VCaP (cell line): ENCODE measurements around the gene NHLH2.

ENCODE experiments used
- H3K27ac ChIP-seq: fragments of 450-650 bp; 2 replicates; pipeline ENCODE4 v1.5.1; 2017
- TF ChIP-seq, protein P1 (sequence below): fragments of 450-650 bp; conservative IDR thresholded peaks from 2 replicates; pipeline ENCODE4 v1.5.1; 2017; ENCODE audit warnings: mild to moderate bottlenecking, moderate library complexity

Gene NHLH2

DNA sequence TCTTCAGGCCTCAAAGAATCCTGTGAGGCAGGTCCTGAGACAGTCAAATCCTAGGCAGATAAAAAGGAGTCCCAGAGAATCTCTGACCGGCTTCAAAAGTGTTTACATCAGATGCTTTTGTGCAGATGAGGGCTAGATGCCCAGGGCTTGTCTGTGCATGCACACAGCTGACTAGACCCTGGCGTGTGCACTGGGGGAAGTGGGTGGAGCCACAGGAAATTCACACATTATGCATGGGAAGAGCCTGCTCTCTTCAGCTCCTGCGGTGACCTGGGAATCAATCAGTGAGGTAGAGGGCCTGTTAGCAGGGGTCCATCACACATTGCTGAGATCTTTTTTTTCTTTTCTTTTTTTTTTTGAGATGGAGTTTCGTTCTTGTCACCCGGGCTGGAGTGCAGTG, 36.6 kb upstream of the NHLH2 start:
- TF ChIP-seq, protein P1, sequence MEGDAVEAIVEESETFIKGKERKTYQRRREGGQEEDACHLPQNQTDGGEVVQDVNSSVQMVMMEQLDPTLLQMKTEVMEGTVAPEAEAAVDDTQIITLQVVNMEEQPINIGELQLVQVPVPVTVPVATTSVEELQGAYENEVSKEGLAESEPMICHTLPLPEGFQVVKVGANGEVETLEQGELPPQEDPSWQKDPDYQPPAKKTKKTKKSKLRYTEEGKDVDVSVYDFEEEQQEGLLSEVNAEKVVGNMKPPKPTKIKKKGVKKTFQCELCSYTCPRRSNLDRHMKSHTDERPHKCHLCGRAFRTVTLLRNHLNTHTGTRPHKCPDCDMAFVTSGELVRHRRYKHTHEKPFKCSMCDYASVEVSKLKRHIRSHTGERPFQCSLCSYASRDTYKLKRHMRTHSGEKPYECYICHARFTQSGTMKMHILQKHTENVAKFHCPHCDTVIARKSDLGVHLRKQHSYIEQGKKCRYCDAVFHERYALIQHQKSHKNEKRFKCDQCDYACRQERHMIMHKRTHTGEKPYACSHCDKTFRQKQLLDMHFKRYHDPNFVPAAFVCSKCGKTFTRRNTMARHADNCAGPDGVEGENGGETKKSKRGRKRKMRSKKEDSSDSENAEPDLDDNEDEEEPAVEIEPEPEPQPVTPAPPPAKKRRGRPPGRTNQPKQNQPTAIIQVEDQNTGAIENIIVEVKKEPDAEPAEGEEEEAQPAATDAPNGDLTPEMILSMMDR = no peak
- H3K27ac ChIP-seq = no peak overlapping the region

DNA sequence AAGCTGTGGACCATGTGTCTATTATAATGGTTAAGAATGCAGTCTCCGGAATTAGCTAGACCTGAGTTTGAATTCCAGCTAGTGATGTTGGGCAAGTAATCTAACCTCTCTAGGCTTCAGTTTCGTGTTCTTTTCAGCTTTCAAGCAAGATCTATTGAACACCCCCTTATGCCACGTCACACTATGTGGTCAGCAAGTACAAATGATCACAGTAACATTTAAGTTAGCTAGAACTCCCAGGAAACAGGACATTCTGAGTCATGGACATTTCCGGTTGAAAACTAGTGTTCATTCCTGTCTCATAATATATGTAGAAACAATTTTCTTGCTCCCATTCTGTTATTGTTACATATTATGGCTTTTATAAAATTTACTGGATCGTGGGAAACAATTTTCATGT, 34.0 kb upstream of the NHLH2 start:
- H3K27ac ChIP-seq = no peak overlapping the region
- TF ChIP-seq, protein P1 = no peak

DNA sequence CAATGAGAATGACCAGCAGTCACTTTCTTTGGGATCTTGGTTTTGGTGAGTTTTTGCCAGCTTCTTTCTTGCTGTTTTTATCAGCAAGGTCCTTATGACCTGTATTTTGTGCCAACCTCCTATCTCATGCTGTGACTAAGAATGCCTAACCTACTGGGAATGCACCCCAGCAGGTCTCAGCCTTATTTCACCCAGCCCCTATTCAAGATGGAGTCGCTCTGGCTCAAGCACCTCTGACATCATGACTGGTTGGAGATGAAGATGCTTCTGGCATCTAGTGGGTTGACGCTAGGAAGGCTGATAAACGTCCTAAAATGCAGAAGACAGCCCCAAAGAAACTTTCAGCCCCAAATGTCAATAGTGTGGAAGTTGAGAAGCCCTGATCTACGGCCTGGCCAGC, 33.6 kb upstream of the NHLH2 start:
- no peak overlapping the region for H3K27ac ChIP-seq
- TF ChIP-seq, protein P1 = no peak

DNA sequence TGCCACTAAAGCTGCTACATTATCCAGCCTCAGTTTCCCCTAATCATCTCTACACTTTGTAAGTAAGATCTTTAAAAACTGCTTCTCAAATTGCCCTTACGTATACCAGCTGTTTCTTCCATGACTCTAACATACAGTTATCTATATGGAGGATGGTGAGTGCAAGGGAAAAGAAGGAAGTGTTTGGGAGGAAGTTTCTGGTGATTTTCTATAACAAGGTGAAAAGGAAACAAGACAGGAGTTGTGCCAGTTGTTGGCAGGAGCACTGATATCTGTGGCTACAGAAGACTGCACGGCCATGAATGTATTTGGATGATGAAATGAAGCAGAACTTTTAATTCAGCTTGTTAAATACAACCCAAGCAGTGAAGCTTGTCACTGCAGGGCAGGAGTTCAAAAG, 32.3 kb upstream of the NHLH2 start:
- H3K27ac ChIP-seq = no peak overlapping the region
- TF ChIP-seq, protein P1 = no peak

DNA sequence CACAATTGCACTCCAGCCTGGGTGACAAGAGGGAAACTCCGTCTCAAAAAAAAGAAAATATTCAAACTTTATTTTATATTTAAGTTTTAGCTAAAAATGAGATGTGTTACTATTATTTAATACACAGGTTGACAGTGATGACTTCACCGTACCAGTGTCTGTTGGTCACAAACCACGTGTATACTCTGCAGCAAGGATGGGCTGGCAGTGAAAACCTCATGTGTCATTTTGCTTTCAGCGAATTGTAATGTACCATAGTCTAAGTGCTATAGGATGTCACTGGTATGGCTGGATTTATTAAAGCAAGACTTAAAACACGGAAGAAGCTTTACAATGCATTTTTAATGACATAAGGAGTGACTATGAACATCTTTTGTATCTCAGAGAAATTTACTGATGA, 28.1 kb upstream of the NHLH2 start:
- H3K27ac ChIP-seq = no peak overlapping the region
- TF ChIP-seq, protein P1 = no peak

DNA sequence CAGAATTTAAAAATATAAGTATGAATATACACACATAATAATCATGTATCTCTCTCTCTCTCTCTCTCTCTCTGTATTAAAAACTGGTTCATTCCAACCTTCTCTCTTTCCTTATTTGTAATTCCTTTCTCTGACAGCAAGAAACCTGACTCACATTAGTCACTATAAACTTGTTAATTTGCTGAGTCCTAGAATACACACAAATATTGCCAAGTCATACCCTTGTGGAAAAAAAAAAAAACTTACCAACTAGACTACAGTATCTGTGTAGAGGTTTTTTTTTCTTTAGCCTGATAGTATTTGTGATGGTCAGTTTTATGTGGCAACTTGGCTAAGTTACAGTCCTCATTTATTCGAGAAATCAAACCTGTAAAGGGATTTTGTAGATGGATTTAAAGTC, 26.3 kb upstream of the NHLH2 start:
- TF ChIP-seq, protein P1 = no peak
- no peak overlapping the region; the same call in 1 of the 2 replicates for H3K27ac ChIP-seq

DNA sequence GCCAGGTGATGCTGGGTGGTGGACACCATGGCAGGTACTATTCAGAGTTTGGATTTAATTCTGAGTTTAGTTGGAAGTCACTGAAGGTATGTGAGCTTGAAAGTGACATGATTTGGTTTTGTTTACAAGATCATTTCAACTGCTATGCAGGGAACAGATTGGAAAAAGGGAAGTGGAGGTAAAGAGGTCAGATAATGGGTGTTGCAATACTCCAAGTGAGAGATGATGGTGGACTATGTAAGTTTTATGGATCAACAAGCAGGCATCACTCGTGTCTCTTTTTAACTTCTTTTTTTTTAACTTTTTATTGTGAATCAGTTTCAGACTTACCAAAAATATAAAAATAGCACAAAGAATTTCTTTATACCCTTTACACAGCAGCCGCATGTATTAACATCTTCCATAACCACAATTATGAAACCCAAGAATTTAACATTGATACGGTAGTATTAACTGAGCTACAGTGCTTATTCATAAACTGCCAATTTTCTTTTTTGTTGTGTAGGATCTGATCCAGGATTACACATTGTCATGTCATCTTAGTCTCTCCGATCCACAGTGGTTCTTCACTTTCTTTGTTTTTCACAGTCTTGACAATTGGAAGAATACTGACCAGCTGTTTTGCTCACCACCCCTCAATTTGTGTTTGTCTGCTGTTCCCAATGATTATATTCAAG, 24.9 kb upstream of the NHLH2 start:
- TF ChIP-seq, protein P1 = no peak
- H3K27ac ChIP-seq = no peak overlapping the region
